ENCODE results near the gene TMEM240.
"Not testable (repeated sequence)": the region's sequence is repeated elsewhere in the genome, so short reads cannot be mapped to it uniquely, and the experiment has no call there.

TMEM240 gene

GRCh38 chr1:1527092-1527816 is 13.2 kb downstream of the TMEM240 start:
- H3K36me3 ChIP-seq (ENCODE audit: low read depth): peaks cover 45% of the 10 kb centered on the region
- DNase-seq (ENCODE audit: low spot score): no peak

GRCh38 chr1:1526476-1526875 is 13.9 kb downstream of the TMEM240 start:
- H3K9me3 ChIP-seq (ENCODE audit: severe bottlenecking); H3K4me3 ChIP-seq (ENCODE audit: severe bottlenecking); ATAC-seq (ENCODE audit: low read depth); DNase-seq (ENCODE audit: low spot score); H3K4me1 ChIP-seq (ENCODE audit: insufficient read depth, poor library complexity, severe bottlenecking); H3K27me3 ChIP-seq (ENCODE audit: insufficient read depth, poor library complexity, severe bottlenecking); H3K27ac ChIP-seq (ENCODE audit: poor library complexity, severe bottlenecking): not testable (repeated sequence)
- peaks cover 43% of the 10 kb centered on the region for H3K36me3 ChIP-seq (ENCODE audit: low read depth)

More at GRCh38 chr1:1527092-1527816, 13.2 kb downstream of the TMEM240 start:
- peaks cover 9% of the 10 kb centered on the region for H3K9me3 ChIP-seq (ENCODE audit: severe bottlenecking)
- no peaks in the 10 kb centered on the region for H3K4me1 ChIP-seq (ENCODE audit: insufficient read depth, poor library complexity, severe bottlenecking)
- TF ChIP-seq CTCF (IDR thresholded peaks at IDR 0.05; ENCODE audit: poor library complexity, severe bottlenecking): no peak
- H3K27me3 ChIP-seq (ENCODE audit: insufficient read depth, poor library complexity, severe bottlenecking): no peaks in the 10 kb centered on the region
- ATAC-seq (ENCODE audit: low read depth): no peak
- H3K4me3 ChIP-seq (ENCODE audit: severe bottlenecking): no peak overlapping the region
- no peak overlapping the region for H3K27ac ChIP-seq (ENCODE audit: poor library complexity, severe bottlenecking)

- not testable (repeated sequence) for DNase-seq (ENCODE audit: low spot score); ATAC-seq (ENCODE audit: low read depth); H3K9me3 ChIP-seq (ENCODE audit: severe bottlenecking)
Observed at GRCh38 chr1:1524750-1525383, 15.6 kb downstream of the TMEM240 start.

GRCh38 chr1:1523651-1524050 is 16.8 kb downstream of the TMEM240 start:
- DNase-seq (ENCODE audit: low spot score); H3K9me3 ChIP-seq (ENCODE audit: severe bottlenecking); H3K27ac ChIP-seq (ENCODE audit: poor library complexity, severe bottlenecking); ATAC-seq (ENCODE audit: low read depth); H3K27me3 ChIP-seq (ENCODE audit: insufficient read depth, poor library complexity, severe bottlenecking); H3K4me1 ChIP-seq (ENCODE audit: insufficient read depth, poor library complexity, severe bottlenecking); H3K4me3 ChIP-seq (ENCODE audit: severe bottlenecking): not testable (repeated sequence)
- peaks cover 30% of the 10 kb centered on the region for H3K36me3 ChIP-seq (ENCODE audit: low read depth)

More at GRCh38 chr1:1524750-1525383, 15.6 kb downstream of the TMEM240 start:
- not testable (repeated sequence) for H3K27ac ChIP-seq (ENCODE audit: poor library complexity, severe bottlenecking); H3K27me3 ChIP-seq (ENCODE audit: insufficient read depth, poor library complexity, severe bottlenecking); H3K4me1 ChIP-seq (ENCODE audit: insufficient read depth, poor library complexity, severe bottlenecking); H3K4me3 ChIP-seq (ENCODE audit: severe bottlenecking)
- H3K36me3 ChIP-seq (ENCODE audit: low read depth): peaks cover 40% of the 10 kb centered on the region

GRCh38 chr1:1523226-1523625 is 17.2 kb downstream of the TMEM240 start:
- not testable (repeated sequence) for H3K4me1 ChIP-seq (ENCODE audit: insufficient read depth, poor library complexity, severe bottlenecking); H3K4me3 ChIP-seq (ENCODE audit: severe bottlenecking); H3K9me3 ChIP-seq (ENCODE audit: severe bottlenecking); H3K27me3 ChIP-seq (ENCODE audit: insufficient read depth, poor library complexity, severe bottlenecking); DNase-seq (ENCODE audit: low spot score); ATAC-seq (ENCODE audit: low read depth); H3K27ac ChIP-seq (ENCODE audit: poor library complexity, severe bottlenecking)
- peaks cover 29% of the 10 kb centered on the region for H3K36me3 ChIP-seq (ENCODE audit: low read depth)

- ATAC-seq (ENCODE audit: low read depth); DNase-seq (ENCODE audit: low spot score); H3K4me3 ChIP-seq (ENCODE audit: severe bottlenecking); H3K27me3 ChIP-seq (ENCODE audit: insufficient read depth, poor library complexity, severe bottlenecking); H3K4me1 ChIP-seq (ENCODE audit: insufficient read depth, poor library complexity, severe bottlenecking); H3K9me3 ChIP-seq (ENCODE audit: severe bottlenecking); H3K27ac ChIP-seq (ENCODE audit: poor library complexity, severe bottlenecking): not testable (repeated sequence)
- peaks cover 31% of the 10 kb centered on the region for H3K36me3 ChIP-seq (ENCODE audit: low read depth)
Observed at GRCh38 chr1:1522536-1522935, 17.9 kb downstream of the TMEM240 start.

- Histone ChIP-seq H3K4me1 (ENCODE audit: insufficient read depth, poor library complexity, severe bottlenecking) (no peaks in the 10 kb centered on the region), H3K36me3 (ENCODE audit: low read depth) (peaks cover 38% of the 10 kb centered on the region), H3K27ac (ENCODE audit: poor library complexity, severe bottlenecking) (no peak overlapping the region), H3K9me3 (ENCODE audit: severe bottlenecking) (no peaks in the 10 kb centered on the region), H3K27me3 (ENCODE audit: insufficient read depth, poor library complexity, severe bottlenecking) (no peaks in the 10 kb centered on the region), H3K4me3 (ENCODE audit: severe bottlenecking) (no peak overlapping the region)
- TF ChIP-seq CTCF (IDR thresholded peaks at IDR 0.05; ENCODE audit: poor library complexity, severe bottlenecking): no peak
- DNase-seq (ENCODE audit: low spot score) (no peak), ATAC-seq (ENCODE audit: low read depth) (no peak)
Observed at GRCh38 chr1:1521331-1521730, 19.1 kb downstream of the TMEM240 start.

GRCh38 chr1:1519805-1520505 is 20.5 kb downstream of the TMEM240 start:
- DNase-seq (ENCODE audit: low spot score); ATAC-seq (ENCODE audit: low read depth); H3K9me3 ChIP-seq (ENCODE audit: severe bottlenecking); H3K4me1 ChIP-seq (ENCODE audit: insufficient read depth, poor library complexity, severe bottlenecking); H3K27me3 ChIP-seq (ENCODE audit: insufficient read depth, poor library complexity, severe bottlenecking); H3K4me3 ChIP-seq (ENCODE audit: severe bottlenecking); H3K27ac ChIP-seq (ENCODE audit: poor library complexity, severe bottlenecking): not testable (repeated sequence)
- peaks cover 46% of the 10 kb centered on the region for H3K36me3 ChIP-seq (ENCODE audit: low read depth)

GRCh38 chr1:1518621-1519007 is 21.8 kb downstream of the TMEM240 start:
- peaks cover 48% of the 10 kb centered on the region for H3K36me3 ChIP-seq (ENCODE audit: low read depth)
- H3K27ac ChIP-seq (ENCODE audit: poor library complexity, severe bottlenecking); ATAC-seq (ENCODE audit: low read depth): not testable (repeated sequence)

More at GRCh38 chr1:1518621-1519007, 21.8 kb downstream of the TMEM240 start:
- not testable (repeated sequence) for H3K27me3 ChIP-seq (ENCODE audit: insufficient read depth, poor library complexity, severe bottlenecking); H3K9me3 ChIP-seq (ENCODE audit: severe bottlenecking); DNase-seq (ENCODE audit: low spot score); H3K4me3 ChIP-seq (ENCODE audit: severe bottlenecking); H3K4me1 ChIP-seq (ENCODE audit: insufficient read depth, poor library complexity, severe bottlenecking)
